BE2C (cell line): ENCODE data around the gene LILRB3.
"Not testable (repeated sequence)": the region's sequence is repeated elsewhere in the genome, so short reads cannot be mapped to it uniquely, and the experiment has no call there.

Experiments used
- DNase-seq: peaks from one replicate; pipeline ENCODE4 v3.0.0-alpha.2; 2020
- H3K27me3 ChIP-seq: fragments of 250-450 bp; sonication (Bioruptor Pico); 2 replicates; pipeline ENCODE4 v1.5.1; 2020; ENCODE audit warnings: mild to moderate bottlenecking
- H3K36me3 ChIP-seq: fragments of 250-450 bp; sonication (Bioruptor Pico); 2 replicates; pipeline ENCODE4 v1.5.1; 2020; ENCODE audit warnings: mild to moderate bottlenecking
- H3K4me1 ChIP-seq: fragments of 250-450 bp; sonication (Bioruptor Pico); 2 replicates; pipeline ENCODE4 v1.5.1; 2020
- H3K4me3 ChIP-seq: 2 replicates; pipeline ENCODE4 v1.5.1; 2011; ENCODE audit warnings: low read depth, low read length
- H3K9me3 ChIP-seq: fragments of 250-450 bp; sonication (Bioruptor Pico); 2 replicates; pipeline ENCODE4 v1.5.1; 2020
- CTCF ChIP-seq: IDR thresholded peaks from 2 replicates; pipeline ENCODE4 v1.5.1; 2012; ENCODE audit warnings: mild to moderate bottlenecking, low read depth, low read length

Gene LILRB3

GRCh38 chr19:54218259-54218658 is 4.5 kb downstream of the LILRB3 start:
- H3K27me3 ChIP-seq, result peaks cover 20% of the 10 kb centered on the region
- no peaks in the 10 kb centered on the region for H3K4me1 ChIP-seq
- no peak for TF ChIP-seq CTCF
- DNase-seq, result no peak
- no peak overlapping the region for H3K4me3 ChIP-seq
- no peaks in the 10 kb centered on the region for H3K9me3 ChIP-seq
- peaks cover 24% of the 10 kb centered on the region for H3K36me3 ChIP-seq

GRCh38 chr19:54217517-54218247 is 5.1 kb downstream of the LILRB3 start:
- not testable (repeated sequence) for H3K4me3 ChIP-seq, DNase-seq, H3K4me1 ChIP-seq, H3K9me3 ChIP-seq
- H3K27me3 ChIP-seq, result peaks cover 14% of the 10 kb centered on the region
- peaks cover 30% of the 10 kb centered on the region for H3K36me3 ChIP-seq

- peaks cover 33% of the 10 kb centered on the region for H3K36me3 ChIP-seq
- DNase-seq, result no peak
- no peak for TF ChIP-seq CTCF
Measured at GRCh38 chr19:54216869-54217268, 5.9 kb downstream of the LILRB3 start.

GRCh38 chr19:54214734-54215133 is 8.1 kb downstream of the LILRB3 start:
- H3K9me3 ChIP-seq, H3K27me3 ChIP-seq, DNase-seq, H3K4me3 ChIP-seq, H3K4me1 ChIP-seq: not testable (repeated sequence)
- peaks cover 48% of the 10 kb centered on the region for H3K36me3 ChIP-seq

More at GRCh38 chr19:54216869-54217268, 5.9 kb downstream of the LILRB3 start:
- Histone ChIP-seq H3K4me3 (no peak overlapping the region), H3K4me1 (no peaks in the 10 kb centered on the region), H3K27me3 (peaks cover 6% of the 10 kb centered on the region), H3K9me3 (no peaks in the 10 kb centered on the region)

GRCh38 chr19:54214217-54214616 is 8.6 kb downstream of the LILRB3 start:
- H3K9me3 ChIP-seq, H3K4me3 ChIP-seq, DNase-seq, H3K27me3 ChIP-seq: not testable (repeated sequence)
- H3K36me3 ChIP-seq, result peaks cover 51% of the 10 kb centered on the region
- H3K4me1 ChIP-seq, result peaks cover 12% of the 10 kb centered on the region

- Histone ChIP-seq H3K4me3 (no peak overlapping the region), H3K36me3 (peaks cover 66% of the 10 kb centered on the region), H3K4me1 (peaks cover 32% of the 10 kb centered on the region), H3K27me3 (no peaks in the 10 kb centered on the region), H3K9me3 (no peaks in the 10 kb centered on the region; the same call in 1 of the 2 replicates)
- no peak for DNase-seq
- no peak for TF ChIP-seq CTCF
Measured at GRCh38 chr19:54211235-54211634, 11.6 kb downstream of the LILRB3 start.

- peak; percentile 70 for DNase-seq
- no peaks in the 10 kb centered on the region for H3K27me3 ChIP-seq
- H3K4me1 ChIP-seq, result peaks cover 32% of the 10 kb centered on the region
- H3K9me3 ChIP-seq, result no peaks in the 10 kb centered on the region; the same call in 1 of the 2 replicates
- H3K4me3 ChIP-seq, result no peak overlapping the region
- H3K36me3 ChIP-seq, result peaks cover 76% of the 10 kb centered on the region
- TF ChIP-seq CTCF, result no peak
Measured at GRCh38 chr19:54209811-54210494, 12.9 kb downstream of the LILRB3 start.
